Measurements from ENCODE around the gene FBXO3.
"Not testable (repeated sequence)": the region's sequence is repeated elsewhere in the genome, so short reads cannot be mapped to it uniquely, and the experiment has no call there.

FBXO3 gene

GRCh38 chr11:33713856-33714398, 60.4 kb downstream of the FBXO3 start:
- no peak overlapping the region for H3K4me3 ChIP-seq (ENCODE audit: control insufficient read depth, low read depth, low read length)
- no peak for TF ChIP-seq CTCF (IDR thresholded peaks at IDR 0.05; ENCODE audit: control insufficient read depth, insufficient read depth, low read depth, low read length, missing control alignments)
- DNase-seq (ENCODE audit: low read depth): no peak

GRCh38 chr11:33713151-33713855, 61.0 kb downstream of the FBXO3 start:
- DNase-seq (ENCODE audit: low read depth): no peak
- H3K4me3 ChIP-seq (ENCODE audit: control insufficient read depth, low read depth, low read length): no peak overlapping the region
- no peak for TF ChIP-seq CTCF (IDR thresholded peaks at IDR 0.05; ENCODE audit: control insufficient read depth, insufficient read depth, low read depth, low read length, missing control alignments)

GRCh38 chr11:33712436-33712835, 61.9 kb downstream of the FBXO3 start:
- TF ChIP-seq CTCF (IDR thresholded peaks at IDR 0.05; ENCODE audit: control insufficient read depth, insufficient read depth, low read depth, low read length, missing control alignments): no peak
- no peak for DNase-seq (ENCODE audit: low read depth)

GRCh38 chr11:33709466-33709865, 64.9 kb downstream of the FBXO3 start:
- no peak for TF ChIP-seq CTCF (IDR thresholded peaks at IDR 0.05; ENCODE audit: control insufficient read depth, insufficient read depth, low read depth, low read length, missing control alignments)
- DNase-seq (ENCODE audit: low read depth): no peak
- no peak overlapping the region for H3K4me3 ChIP-seq (ENCODE audit: control insufficient read depth, low read depth, low read length)

More at GRCh38 chr11:33712436-33712835, 61.9 kb downstream of the FBXO3 start:
- H3K4me3 ChIP-seq (ENCODE audit: control insufficient read depth, low read depth, low read length): no peak overlapping the region

- no peak for DNase-seq (ENCODE audit: low read depth)
- TF ChIP-seq CTCF (IDR thresholded peaks at IDR 0.05; ENCODE audit: control insufficient read depth, insufficient read depth, low read depth, low read length, missing control alignments): no peak
- H3K4me3 ChIP-seq (ENCODE audit: control insufficient read depth, low read depth, low read length): no peak overlapping the region
These were observed 65.3 kb downstream of the FBXO3 start for GRCh38 chr11:33708985-33709384.

GRCh38 chr11:33707831-33708230, 66.5 kb downstream of the FBXO3 start:
- H3K4me3 ChIP-seq (ENCODE audit: control insufficient read depth, low read depth, low read length); DNase-seq (ENCODE audit: low read depth): not testable (repeated sequence)

- TF ChIP-seq CTCF (IDR thresholded peaks at IDR 0.05; ENCODE audit: control insufficient read depth, insufficient read depth, low read depth, low read length, missing control alignments): no peak
- DNase-seq (ENCODE audit: low read depth): no peak
- no peak overlapping the region for H3K4me3 ChIP-seq (ENCODE audit: control insufficient read depth, low read depth, low read length)
These were observed 67.4 kb downstream of the FBXO3 start for GRCh38 chr11:33706966-33707365.
